ENCODE measurements around the gene MCM10.

- TF ChIP-seq GABPA (IDR thresholded peaks at IDR 0.05; ENCODE audit: borderline replicate concordance, insufficient read depth, low read length) (no peak), JUND (IDR thresholded peaks at IDR 0.05; ENCODE audit: low read length) (no peak), KDM1A (IDR thresholded peaks at IDR 0.05; ENCODE audit: borderline replicate concordance, low read length) (no peak), MAFK (IDR thresholded peaks at IDR 0.05; ENCODE audit: low read depth, low read length) (no peak), ZNF274 (IDR thresholded peaks at IDR 0.05; ENCODE audit: borderline replicate concordance, extremely low read depth, low read length) (no peak), CEBPB (IDR thresholded peaks at IDR 0.05; ENCODE audit: low read depth, low read length) (no peak), POLR2AphosphoS5 (IDR thresholded peaks at IDR 0.05; ENCODE audit: low read depth, low read length) (no peak), CTCF (IDR thresholded peaks at IDR 0.05; ENCODE audit: control extremely low read depth in 1 of 3, insufficient read depth in 1 of 3, low read depth in 1 of 3, low read length in 3 of 3) (no peak), SP1 (IDR thresholded peaks at IDR 0.05; ENCODE audit: low read depth, low read length) (no peak), PHF8 (conservative IDR thresholded peaks at IDR 0.05; ENCODE audit: low read depth, low read length) (no peak)
- TF ChIP-seq, protein P1, sequence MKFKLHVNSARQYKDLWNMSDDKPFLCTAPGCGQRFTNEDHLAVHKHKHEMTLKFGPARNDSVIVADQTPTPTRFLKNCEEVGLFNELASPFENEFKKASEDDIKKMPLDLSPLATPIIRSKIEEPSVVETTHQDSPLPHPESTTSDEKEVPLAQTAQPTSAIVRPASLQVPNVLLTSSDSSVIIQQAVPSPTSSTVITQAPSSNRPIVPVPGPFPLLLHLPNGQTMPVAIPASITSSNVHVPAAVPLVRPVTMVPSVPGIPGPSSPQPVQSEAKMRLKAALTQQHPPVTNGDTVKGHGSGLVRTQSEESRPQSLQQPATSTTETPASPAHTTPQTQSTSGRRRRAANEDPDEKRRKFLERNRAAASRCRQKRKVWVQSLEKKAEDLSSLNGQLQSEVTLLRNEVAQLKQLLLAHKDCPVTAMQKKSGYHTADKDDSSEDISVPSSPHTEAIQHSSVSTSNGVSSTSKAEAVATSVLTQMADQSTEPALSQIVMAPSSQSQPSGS (IDR thresholded peaks at IDR 0.05; ENCODE audit: low read length), result no peak
Observed at GRCh38 chr10:13206091-13206490, 44.7 kb downstream of the MCM10 start.

Data from H1 (cell line).